ENCODE results near the gene PALB2. TPM values are rescaled to one million over a fixed set of nuclear protein-coding genes. Genes with fewer than 3 reads are reported as not detected.

The PALB2 gene
- total and polyA plus RNA-seq, 10 of the 15 experiments (the other 5 are each of a cell fraction or from before 2014, with no cell fraction given) = 9.2 to 24.6 (median 17.6) TPM

GRCh38 chr16:23584186-23585076, 56.7 kb downstream of the PALB2 start:
- no peak for DNase-seq (ENCODE audit: low read depth, low spot score)
- Histone ChIP-seq H4K20me1 (ENCODE audit: control insufficient read depth, insufficient read depth) (no peaks in the 10 kb centered on the region), H3K4me2 (ENCODE audit: control insufficient read depth, insufficient read depth) (no peak overlapping the region), H3K4me1 (ENCODE audit: control insufficient read depth, insufficient read depth, low read length) (no peaks in the 10 kb centered on the region), H3K9me3 (replicated peaks; ENCODE audit: control insufficient read depth, insufficient read depth, low read length) (no peaks in the 10 kb centered on the region), H3K9ac (ENCODE audit: control insufficient read depth, insufficient read depth, low read length) (no peak overlapping the region), H3K27ac (ENCODE audit: control insufficient read depth, insufficient read depth) (no peak overlapping the region), H3K36me3 (ENCODE audit: control insufficient read depth in 2 of 2, insufficient read depth in 2 of 2, low read length in 1 of 2) (peaks cover 11 to 29% of the 10 kb centered on the region in 2 experiments), H2AFZ (ENCODE audit: control insufficient read depth, low read depth, low read length) (no peak overlapping the region), H3K27me3 (replicated peaks in 1 of 2; ENCODE audit: control insufficient read depth in 2 of 2, insufficient read depth in 2 of 2, low read length in 1 of 2) (no peaks in the 10 kb centered on the region), H3K4me3 (no peak overlapping the region), H3K79me2 (ENCODE audit: control insufficient read depth, insufficient read depth, low read length) (no peaks in the 10 kb centered on the region; the same call in 1 of the 2 replicates)
- ChIA-PET POLR2A (no interaction called here), SMC1A (ENCODE audit: uncharacterized antibody, unreplicated experiment) (no interaction called here), CTCF (interaction anchor here (1.0 kb wide), 1 partner anchor 12 kb away, joined by 4 read pairs; the partner anchor contains the start of gene NDUFAB1), RAD21 (ENCODE audit: unreplicated experiment) (no interaction called here)
- intact Hi-C loops (cut with micrococcal nuclease; ENCODE audit: unreplicated experiment) (no loop called here), in situ Hi-C loops (cut with MboI) (no loop called here)
- no peak for ATAC-seq
- no TSS peak for BruUV-seq (replicated peaks)
- FAIRE-seq = no peak
- 98% methylated on average over 13 of the region's 14 CpGs for WGBS (ENCODE audit: insufficient coverage, insufficient replicate concordance, low lambda C conversion rate, missing lambda C conversion rate)
- TF ChIP-seq BCLAF1 (IDR thresholded peaks at IDR 0.05) (no peak), WRNIP1 (IDR thresholded peaks at IDR 0.05; ENCODE audit: borderline replicate concordance, low read depth, low read length) (no peak), BHLHE40 (IDR thresholded peaks at IDR 0.05; ENCODE audit: borderline replicate concordance in 1 of 2, low read depth in 2 of 2, low read length in 1 of 2) (no peak), SREBF2 (IDR thresholded peaks at IDR 0.05; ENCODE audit: low read length) (no peak), MAX (IDR thresholded peaks at IDR 0.05; ENCODE audit: low read depth, low read length) (no peak), JUND (IDR thresholded peaks at IDR 0.05; ENCODE audit: low read depth, low read length) (no peak), MXI1 (IDR thresholded peaks at IDR 0.05; ENCODE audit: low read depth, low read length) (no peak), NFXL1 (IDR thresholded peaks at IDR 0.05; ENCODE audit: borderline replicate concordance) (no peak), HCFC1 (IDR thresholded peaks at IDR 0.05; ENCODE audit: low read length) (no peak), RFX5 (IDR thresholded peaks at IDR 0.05; ENCODE audit: low read depth, low read length) (no peak), RELB (IDR thresholded peaks at IDR 0.05; ENCODE audit: low read depth) (no peak), BCL11A (IDR thresholded peaks at IDR 0.05; ENCODE audit: low read depth, low read length) (no peak), PML (IDR thresholded peaks at IDR 0.05; ENCODE audit: low read length) (no peak), RUNX3 (IDR thresholded peaks at IDR 0.05; ENCODE audit: low read length) (no peak), CBX3 (IDR thresholded peaks at IDR 0.05; ENCODE audit: borderline replicate concordance, low read depth) (no peak)
